Mesothelial cell of epicardium (in vitro differentiated cells): ENCODE measurements around the gene FOXN3. TPM values are rescaled to one million over a fixed set of nuclear protein-coding genes. Genes with fewer than 3 reads are reported as not detected.

ENCODE experiments used
- DNase-seq, 2 experiments: peaks; one replicate each; pipeline ENCODE4 v3.0.0; 2021; ENCODE audit warnings: low spot score in 2 of 2; ENCODE audit not compliant: unreplicated experiment in 2 of 2
- H3K27ac Mint-ChIP-seq: 2 replicates; pipeline ENCODE4 v1.8.0; 2021; ENCODE audit warnings: mixed read lengths
- H3K27me3 Mint-ChIP-seq: 2 replicates; pipeline ENCODE4 v1.8.0; 2021; ENCODE audit warnings: low read depth, mixed read lengths
- H3K36me3 Mint-ChIP-seq: 2 replicates; pipeline ENCODE4 v1.8.0; 2021; ENCODE audit warnings: mixed read lengths
- H3K4me1 Mint-ChIP-seq: 2 replicates; pipeline ENCODE4 v1.8.0; 2021; ENCODE audit warnings: mixed read lengths
- H3K4me3 Mint-ChIP-seq: 2 replicates; pipeline ENCODE4 v1.8.0; 2021; ENCODE audit warnings: mild to moderate bottlenecking, moderate library complexity, mixed read lengths
- H3K9me3 Mint-ChIP-seq: 2 replicates; pipeline ENCODE4 v1.8.0; 2021; ENCODE audit warnings: mixed read lengths
- total RNA-seq: library from RNA; stranded (reverse); gene quantifications from 3 replicates; pipeline ENCODE4 v1.2.1, GENCODE V29; 2021
- TF ChIP-seq, protein P1 (sequence below): fragments of 200-600 bp; sonication (generic); IDR thresholded peaks from one replicate; pipeline ENCODE4 v1.5.0; 2021; ENCODE audit warnings: antibody characterized with exemption; ENCODE audit not compliant: unreplicated experiment

The FOXN3 gene
- total RNA-seq, 1 donor from 2014 or later = 124 TPM

DNA sequence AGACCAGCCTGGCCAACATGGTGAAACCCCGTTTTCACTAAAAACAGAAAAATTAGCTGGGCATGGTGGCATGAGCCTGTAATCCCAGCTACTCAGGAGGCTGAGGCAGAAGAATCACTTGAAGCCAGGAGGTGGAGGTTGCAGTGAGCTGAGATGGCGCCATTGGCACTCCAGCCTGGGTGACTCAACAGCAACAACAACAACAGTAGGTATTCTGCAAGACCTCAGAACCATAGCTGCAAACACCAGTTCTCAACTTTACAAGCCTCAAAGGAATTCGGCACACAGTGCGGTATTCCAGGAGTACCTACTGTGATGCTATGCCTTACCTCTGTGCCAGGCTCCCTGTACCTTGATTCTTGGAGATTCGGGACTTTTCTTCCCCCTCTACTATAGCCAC, 15.8 kb downstream of the FOXN3 start:
- no peaks in the 10 kb centered on the region for H3K27me3 Mint-ChIP-seq
- H3K4me1 Mint-ChIP-seq = peaks cover 17% of the 10 kb centered on the region
- H3K4me3 Mint-ChIP-seq = no peak overlapping the region
- DNase-seq = no peak
- peaks cover 13% of the 10 kb centered on the region for H3K36me3 Mint-ChIP-seq
- TF ChIP-seq, protein P1, sequence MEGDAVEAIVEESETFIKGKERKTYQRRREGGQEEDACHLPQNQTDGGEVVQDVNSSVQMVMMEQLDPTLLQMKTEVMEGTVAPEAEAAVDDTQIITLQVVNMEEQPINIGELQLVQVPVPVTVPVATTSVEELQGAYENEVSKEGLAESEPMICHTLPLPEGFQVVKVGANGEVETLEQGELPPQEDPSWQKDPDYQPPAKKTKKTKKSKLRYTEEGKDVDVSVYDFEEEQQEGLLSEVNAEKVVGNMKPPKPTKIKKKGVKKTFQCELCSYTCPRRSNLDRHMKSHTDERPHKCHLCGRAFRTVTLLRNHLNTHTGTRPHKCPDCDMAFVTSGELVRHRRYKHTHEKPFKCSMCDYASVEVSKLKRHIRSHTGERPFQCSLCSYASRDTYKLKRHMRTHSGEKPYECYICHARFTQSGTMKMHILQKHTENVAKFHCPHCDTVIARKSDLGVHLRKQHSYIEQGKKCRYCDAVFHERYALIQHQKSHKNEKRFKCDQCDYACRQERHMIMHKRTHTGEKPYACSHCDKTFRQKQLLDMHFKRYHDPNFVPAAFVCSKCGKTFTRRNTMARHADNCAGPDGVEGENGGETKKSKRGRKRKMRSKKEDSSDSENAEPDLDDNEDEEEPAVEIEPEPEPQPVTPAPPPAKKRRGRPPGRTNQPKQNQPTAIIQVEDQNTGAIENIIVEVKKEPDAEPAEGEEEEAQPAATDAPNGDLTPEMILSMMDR = no peak
- peak overlapping the region; percentile 33 for H3K27ac Mint-ChIP-seq
- H3K9me3 Mint-ChIP-seq = no peaks in the 10 kb centered on the region

DNA sequence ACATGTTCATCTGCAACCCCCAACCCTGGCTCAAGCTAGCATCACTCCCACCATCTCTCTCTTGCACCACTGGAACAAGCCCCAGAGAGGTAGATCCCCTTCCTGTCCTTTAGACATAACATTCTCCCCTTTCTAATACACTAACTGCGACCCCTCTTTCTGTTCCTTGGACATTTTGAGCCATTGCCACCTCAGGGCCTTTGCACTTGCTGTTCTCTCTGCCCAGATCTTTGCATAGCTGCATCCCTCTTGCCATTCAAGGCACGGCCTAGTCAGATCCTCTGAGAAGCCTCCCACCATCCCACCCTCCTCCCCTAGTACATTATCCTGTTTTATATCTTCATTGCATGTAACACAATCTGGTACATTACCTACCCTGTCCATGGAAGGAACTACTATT, 16.5 kb downstream of the FOXN3 start:
- Mint-ChIP-seq H3K4me3 (no peak overlapping the region), H3K27ac (peak overlapping the region; percentile 89), H3K36me3 (peaks cover 13% of the 10 kb centered on the region), H3K27me3 (no peaks in the 10 kb centered on the region), H3K9me3 (no peaks in the 10 kb centered on the region), H3K4me1 (peaks cover 17% of the 10 kb centered on the region)
- TF ChIP-seq, protein P1 = no peak
- DNase-seq = no peak

DNA sequence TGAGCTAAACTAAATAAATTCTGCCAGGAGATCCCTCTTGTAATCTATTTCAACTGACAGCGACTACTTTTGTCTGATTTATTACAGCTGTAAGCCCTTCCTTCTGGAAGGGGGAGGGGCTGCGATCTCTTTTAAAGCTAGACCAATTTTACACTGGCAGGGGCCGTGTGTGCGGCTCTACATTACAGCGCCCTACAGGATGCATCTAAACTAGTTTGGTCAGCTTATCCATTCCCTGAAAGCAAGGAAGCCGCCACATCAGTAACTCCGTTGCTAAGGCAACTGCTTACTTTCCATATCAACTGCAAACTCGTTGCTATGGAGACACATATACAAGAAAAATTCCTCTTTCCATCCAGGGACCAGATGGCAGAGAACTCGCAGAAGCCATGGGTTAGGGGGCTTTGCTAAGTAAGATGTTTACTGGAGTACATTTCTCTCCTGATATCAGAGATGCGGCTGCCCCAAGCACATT, 17.4 kb downstream of the FOXN3 start:
- H3K4me3 Mint-ChIP-seq = no peak overlapping the region
- DNase-seq = peak in 1 of 2 experiments; percentile 22
- H3K36me3 Mint-ChIP-seq = peaks cover 11% of the 10 kb centered on the region
- no peaks in the 10 kb centered on the region for H3K27me3 Mint-ChIP-seq
- H3K4me1 Mint-ChIP-seq = peaks cover 17% of the 10 kb centered on the region
- TF ChIP-seq, protein P1 = no peak
- H3K9me3 Mint-ChIP-seq = no peaks in the 10 kb centered on the region
- peak overlapping the region; percentile 89 for H3K27ac Mint-ChIP-seq

DNA sequence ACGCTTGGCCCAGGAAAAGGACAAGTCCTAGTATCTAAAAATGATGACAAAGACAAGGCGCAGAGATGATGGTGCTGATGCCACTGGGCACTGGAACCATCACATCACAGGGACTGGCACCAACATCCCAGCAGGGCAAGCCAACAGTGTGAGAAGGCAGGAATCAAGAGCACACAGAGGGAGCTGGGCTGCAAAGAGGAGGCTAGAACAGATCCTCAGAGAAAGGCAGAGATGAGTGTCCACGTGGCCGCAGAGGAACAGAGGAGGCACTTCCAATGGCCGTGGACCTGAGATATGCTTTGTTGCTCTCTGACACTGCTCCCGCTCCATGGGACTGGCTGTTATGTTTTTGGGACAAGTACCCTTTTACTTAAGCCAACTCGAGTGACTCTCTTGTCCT, 17.9 kb downstream of the FOXN3 start:
- peak overlapping the region; percentile 89 for H3K27ac Mint-ChIP-seq

GRCh38 chr14:89397569-89398230, 19.3 kb downstream of the FOXN3 start:
- no peaks in the 10 kb centered on the region for H3K9me3 Mint-ChIP-seq
- DNase-seq = no peak
- peaks cover 17% of the 10 kb centered on the region for H3K4me1 Mint-ChIP-seq
- H3K27me3 Mint-ChIP-seq = no peaks in the 10 kb centered on the region
- TF ChIP-seq, protein P1 = no peak
- peak overlapping the region; percentile 32 for H3K27ac Mint-ChIP-seq
- H3K36me3 Mint-ChIP-seq = peaks cover 2% of the 10 kb centered on the region
- H3K4me3 Mint-ChIP-seq = no peak overlapping the region

More for the DNA sequence above, 17.9 kb downstream of the FOXN3 start:
- H3K4me1 Mint-ChIP-seq = peaks cover 17% of the 10 kb centered on the region
- peaks cover 11% of the 10 kb centered on the region for H3K36me3 Mint-ChIP-seq
- H3K4me3 Mint-ChIP-seq = no peak overlapping the region
- TF ChIP-seq, protein P1 = no peak
- no peaks in the 10 kb centered on the region for H3K27me3 Mint-ChIP-seq
- DNase-seq = no peak
- no peaks in the 10 kb centered on the region for H3K9me3 Mint-ChIP-seq

DNA sequence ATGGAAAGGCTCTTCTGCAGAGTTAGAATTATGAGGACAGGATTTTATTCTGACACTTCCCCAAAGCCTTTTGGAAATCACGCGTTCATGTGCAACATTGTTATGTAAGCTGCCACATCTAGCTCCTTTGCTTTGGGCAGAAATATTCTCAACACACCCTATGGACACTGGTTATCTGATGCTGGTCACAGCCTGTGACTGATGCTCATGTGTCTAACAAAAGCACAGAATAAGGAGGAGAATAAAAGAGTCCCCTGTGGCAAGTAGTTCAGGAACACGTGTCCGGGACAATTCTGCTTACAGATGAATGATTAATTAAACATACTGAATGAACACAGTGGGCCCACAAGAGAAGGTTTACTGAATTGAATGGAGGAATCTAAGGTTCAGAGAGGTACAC, 22.1 kb downstream of the FOXN3 start:
- DNase-seq = no peak
- Mint-ChIP-seq H3K4me3 (no peak overlapping the region), H3K9me3 (no peaks in the 10 kb centered on the region), H3K36me3 (no peaks in the 10 kb centered on the region), H3K4me1 (peaks cover 11% of the 10 kb centered on the region), H3K27ac (no peak overlapping the region), H3K27me3 (no peaks in the 10 kb centered on the region)
- TF ChIP-seq, protein P1 = no peak
